ENCODE results near the gene UFD1. TPM values are rescaled to one million over a fixed set of nuclear protein-coding genes. Genes with fewer than 3 reads are reported as not detected.

The UFD1 gene
- total RNA-seq, 1 experiment from 2014 or later: 74.4 TPM

DNA sequence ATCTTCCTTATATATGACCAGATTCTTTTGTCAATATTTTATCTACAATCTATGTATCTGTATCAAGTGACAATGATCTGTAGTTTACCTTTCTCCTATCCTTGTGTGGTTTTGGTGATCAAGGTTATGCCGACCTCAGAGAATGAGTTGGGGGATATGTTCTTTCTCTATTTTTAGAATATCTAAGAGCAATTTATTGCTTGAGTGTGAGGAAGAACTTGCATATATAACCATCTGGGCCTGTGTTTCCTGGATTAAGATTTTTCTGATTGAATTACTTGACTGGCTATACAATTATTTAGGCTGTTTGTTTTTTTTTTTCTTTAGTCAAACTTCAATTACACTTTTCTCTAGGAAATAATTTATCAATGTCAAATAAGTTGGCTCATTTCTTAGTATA, 17.5 kb downstream of the UFD1 start:
- no peak overlapping the region for H2BK5ac ChIP-seq (ENCODE audit: insufficient read length, low read length)
- no peak overlapping the region for H3K4me3 Mint-ChIP-seq

More for the DNA sequence above, 17.5 kb downstream of the UFD1 start:
- Histone ChIP-seq H2BK15ac (ENCODE audit: low read depth, low read length) (no peak overlapping the region), H3K4ac (ENCODE audit: low read depth, low read length) (no peak overlapping the region), H3K27ac (ENCODE audit: insufficient read length, low read depth, low read length) (no peak overlapping the region), H3K9me3 (ENCODE audit: control insufficient read depth, low read depth, low read length) (no peaks in the 10 kb centered on the region), H4K5ac (ENCODE audit: insufficient read length, low read depth, low read length) (no peak overlapping the region), H3K23me2 (ENCODE audit: insufficient read length, low read depth, low read length, poor library complexity, severe bottlenecking) (no peaks in the 10 kb centered on the region), H3K79me1 (ENCODE audit: insufficient read depth, low read depth, low read length, poor library complexity, severe bottlenecking) (no peaks in the 10 kb centered on the region), H2BK120ac (ENCODE audit: low read depth, low read length, poor library complexity, severe bottlenecking) (no peak overlapping the region), H4K91ac (ENCODE audit: insufficient read length, low read depth, low read length) (no peak overlapping the region), H3K14ac (ENCODE audit: insufficient read depth, low read length) (no peak overlapping the region), H3K9ac (ENCODE audit: extremely low read depth, insufficient read length, low read length) (no peak overlapping the region), H4K8ac (replicated peaks; ENCODE audit: insufficient read length, low read depth, low read length) (no peak overlapping the region), H3K56ac (ENCODE audit: insufficient read length, low read depth, low read length) (no peak overlapping the region), H3K4me2 (ENCODE audit: insufficient read depth, insufficient read length, low read length) (no peak overlapping the region), H2AK5ac (ENCODE audit: insufficient read length, low read length) (no peak overlapping the region), H2BK20ac (ENCODE audit: low read depth, low read length, poor library complexity, severe bottlenecking) (no peak overlapping the region), H4K20me1 (ENCODE audit: control insufficient read depth, insufficient read depth, insufficient read length) (no peaks in the 10 kb centered on the region), H3K4me1 (ENCODE audit: insufficient read depth, low read length) (no peaks in the 10 kb centered on the region), H3K18ac (ENCODE audit: insufficient read length, low read depth, low read length) (no peak overlapping the region), H3T11ph (ENCODE audit: low read length) (no peak overlapping the region), H3K23ac (ENCODE audit: insufficient read length, low read depth, low read length) (no peak overlapping the region), H2AFZ (ENCODE audit: low read length) (no peak overlapping the region), H2BK12ac (ENCODE audit: insufficient read length, low read depth, low read length) (no peak overlapping the region), H3K79me2 (ENCODE audit: insufficient read depth, low read length) (no peaks in the 10 kb centered on the region), H3K27me3 (ENCODE audit: insufficient read depth, low read length) (no peaks in the 10 kb centered on the region)
- Mint-ChIP-seq H3K9me3 (no peaks in the 10 kb centered on the region), H3K27ac (no peak overlapping the region), H3K36me3 (ENCODE audit: insufficient read depth in 1 of 3, low read depth in 3 of 3) (peaks cover 16 to 73% (median 32%) of the 10 kb centered on the region in 3 experiments; a peak in 6 of 7 replicates), H3K27me3 (ENCODE audit: low read depth) (no peaks in the 10 kb centered on the region; the same call in 1 of the 2 replicates), H3K4me1 (peaks cover 2 to 6% of the 10 kb centered on the region in 2 experiments; a peak in 2 of 4 replicates)
- no peak for DNase-seq
- TF ChIP-seq, protein P1, sequence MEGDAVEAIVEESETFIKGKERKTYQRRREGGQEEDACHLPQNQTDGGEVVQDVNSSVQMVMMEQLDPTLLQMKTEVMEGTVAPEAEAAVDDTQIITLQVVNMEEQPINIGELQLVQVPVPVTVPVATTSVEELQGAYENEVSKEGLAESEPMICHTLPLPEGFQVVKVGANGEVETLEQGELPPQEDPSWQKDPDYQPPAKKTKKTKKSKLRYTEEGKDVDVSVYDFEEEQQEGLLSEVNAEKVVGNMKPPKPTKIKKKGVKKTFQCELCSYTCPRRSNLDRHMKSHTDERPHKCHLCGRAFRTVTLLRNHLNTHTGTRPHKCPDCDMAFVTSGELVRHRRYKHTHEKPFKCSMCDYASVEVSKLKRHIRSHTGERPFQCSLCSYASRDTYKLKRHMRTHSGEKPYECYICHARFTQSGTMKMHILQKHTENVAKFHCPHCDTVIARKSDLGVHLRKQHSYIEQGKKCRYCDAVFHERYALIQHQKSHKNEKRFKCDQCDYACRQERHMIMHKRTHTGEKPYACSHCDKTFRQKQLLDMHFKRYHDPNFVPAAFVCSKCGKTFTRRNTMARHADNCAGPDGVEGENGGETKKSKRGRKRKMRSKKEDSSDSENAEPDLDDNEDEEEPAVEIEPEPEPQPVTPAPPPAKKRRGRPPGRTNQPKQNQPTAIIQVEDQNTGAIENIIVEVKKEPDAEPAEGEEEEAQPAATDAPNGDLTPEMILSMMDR (conservative IDR thresholded peaks at IDR 0.05): no peak
- no CpG with 5 or more reads among the region's 1 CpG for WGBS (ENCODE audit: extremely low coverage, insufficient read length, low lambda C conversion rate)

Measured in H9 (cell line).